ENCODE measurements around the gene OIT3.

Gene OIT3

GRCh38 chr10:72893136-72893798 lies at the start of gene OIT3:
Gene OIT3 (plus strand): TSS chr10:72893739. CDS start chr10:72893799, 60 bp downstream.
- H3K27ac ChIP-seq: no peak within 1 kb of the TSS
- TF ChIP-seq ZFX (IDR thresholded peaks at IDR 0.05; ENCODE audit: borderline replicate concordance): no peak
- TF ChIP-seq CTCF (IDR thresholded peaks at IDR 0.05): no peak

GRCh38 chr10:72846238-72846637 lies 47.3 kb upstream of the OIT3 start:
- TF ChIP-seq ZFX (IDR thresholded peaks at IDR 0.05; ENCODE audit: borderline replicate concordance) (no peak), CTCF (IDR thresholded peaks at IDR 0.05) (no peak)
- H3K27ac ChIP-seq: no peak overlapping the region

GRCh38 chr10:72847681-72848080 lies 45.9 kb upstream of the OIT3 start:
- TF ChIP-seq ZFX (IDR thresholded peaks at IDR 0.05; ENCODE audit: borderline replicate concordance) (no peak), CTCF (IDR thresholded peaks at IDR 0.05) (no peak)

GRCh38 chr10:72850861-72851260 lies 42.7 kb upstream of the OIT3 start:
- TF ChIP-seq ZFX (IDR thresholded peaks at IDR 0.05; ENCODE audit: borderline replicate concordance) (no peak), CTCF (IDR thresholded peaks at IDR 0.05) (no peak)
- H3K27ac ChIP-seq: no peak overlapping the region

More at GRCh38 chr10:72847681-72848080, 45.9 kb upstream of the OIT3 start:
- no peak overlapping the region for H3K27ac ChIP-seq

GRCh38 chr10:72851509-72851908 lies 42.0 kb upstream of the OIT3 start:
- no peak overlapping the region for H3K27ac ChIP-seq
- TF ChIP-seq ZFX (IDR thresholded peaks at IDR 0.05; ENCODE audit: borderline replicate concordance) (no peak), CTCF (IDR thresholded peaks at IDR 0.05) (no peak)

GRCh38 chr10:72852508-72852907 lies 41.0 kb upstream of the OIT3 start:
- H3K27ac ChIP-seq: no peak overlapping the region
- TF ChIP-seq CTCF (IDR thresholded peaks at IDR 0.05) (no peak), ZFX (IDR thresholded peaks at IDR 0.05; ENCODE audit: borderline replicate concordance) (no peak)

- TF ChIP-seq CTCF (IDR thresholded peaks at IDR 0.05): no peak
- TF ChIP-seq ZFX (IDR thresholded peaks at IDR 0.05; ENCODE audit: borderline replicate concordance): no peak
- H3K27ac ChIP-seq: no peak overlapping the region
Measured at GRCh38 chr10:72855129-72855528, 38.4 kb upstream of the OIT3 start.

All from 22Rv1 (cell line).